Measurements from ENCODE around the gene FIGN.
A peak's percentile ranks its signal among the peaks of the same experiment; 100 is the strongest.

FIGN gene

DNA sequence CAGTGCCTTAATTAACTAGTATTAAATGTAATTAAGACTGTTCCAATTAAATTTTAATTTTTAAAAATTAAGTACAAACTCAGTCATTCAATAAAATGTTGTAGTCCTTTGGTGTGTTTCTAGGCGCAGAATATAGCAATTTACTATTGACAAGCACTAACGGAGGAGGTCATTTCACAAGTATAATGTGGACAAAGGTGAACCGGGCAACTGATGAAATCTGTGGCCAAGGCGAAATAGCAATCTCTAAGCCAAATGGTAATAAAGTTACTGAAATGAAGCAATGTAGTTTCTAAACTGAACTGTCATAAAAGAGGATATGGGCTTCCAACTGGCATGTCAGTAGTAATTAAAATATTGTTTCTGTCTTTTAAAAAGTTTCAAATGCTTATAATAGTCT lies 27.5 kb downstream of the FIGN start:
- DNase-seq (ENCODE audit: low read depth): no peak

DNA sequence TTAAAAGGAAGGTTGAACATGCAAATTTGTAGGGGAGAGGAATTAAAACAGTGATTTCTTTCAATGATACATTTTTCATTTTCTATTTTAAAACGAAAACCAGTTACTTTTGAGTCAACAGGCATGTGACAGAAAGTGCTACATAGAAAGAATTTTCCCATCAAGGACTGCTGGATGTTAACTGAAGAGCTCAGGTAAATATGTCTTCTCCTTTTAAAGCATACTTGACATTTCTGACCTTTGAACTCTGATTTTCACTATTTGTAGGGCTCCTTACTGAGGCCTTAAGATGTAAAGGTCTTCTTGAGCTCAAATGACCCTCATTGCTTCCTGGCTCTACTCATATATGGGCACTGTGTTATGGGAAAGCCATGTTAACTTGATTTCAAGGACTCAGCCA lies 32.4 kb downstream of the FIGN start:
- DNase-seq (ENCODE audit: low read depth): no peak

DNA sequence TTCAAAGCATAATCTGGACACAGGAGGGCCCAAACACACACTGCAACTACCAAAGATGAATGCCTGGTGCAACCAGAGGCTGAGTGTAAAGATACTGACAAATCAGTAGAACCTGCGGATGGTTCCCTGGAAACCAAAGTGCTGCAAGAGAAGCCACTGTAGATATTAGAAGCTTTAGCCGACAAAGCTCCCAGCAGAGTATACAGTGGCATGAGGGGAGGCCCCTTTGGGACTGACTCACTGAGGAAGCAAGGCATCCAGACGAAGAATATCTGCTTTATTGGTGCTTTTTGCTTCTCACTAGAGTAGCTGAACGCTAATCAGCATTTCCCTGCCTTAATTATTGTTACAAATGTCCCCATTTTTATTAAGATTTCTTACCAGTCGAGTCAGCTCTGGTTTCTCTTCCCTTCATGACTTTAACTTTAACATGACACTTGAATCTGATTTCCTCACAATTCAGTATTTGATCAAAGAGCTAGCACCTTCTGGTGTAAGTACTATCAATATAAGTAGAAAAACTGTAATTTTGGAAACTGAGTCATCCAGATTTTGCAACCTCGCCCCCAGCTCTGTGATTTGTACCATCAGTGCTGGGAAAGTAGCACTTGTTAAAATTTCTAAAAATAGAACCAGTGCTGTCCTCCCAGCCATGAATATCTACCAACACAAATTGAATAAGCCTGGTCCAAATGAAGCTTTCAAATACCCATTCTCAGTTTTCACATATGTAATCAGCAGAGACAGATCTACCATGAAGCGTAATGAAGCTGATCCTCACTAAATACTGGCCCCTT lies 34.2 kb downstream of the FIGN start:
- no peak for DNase-seq (ENCODE audit: low read depth)

DNA sequence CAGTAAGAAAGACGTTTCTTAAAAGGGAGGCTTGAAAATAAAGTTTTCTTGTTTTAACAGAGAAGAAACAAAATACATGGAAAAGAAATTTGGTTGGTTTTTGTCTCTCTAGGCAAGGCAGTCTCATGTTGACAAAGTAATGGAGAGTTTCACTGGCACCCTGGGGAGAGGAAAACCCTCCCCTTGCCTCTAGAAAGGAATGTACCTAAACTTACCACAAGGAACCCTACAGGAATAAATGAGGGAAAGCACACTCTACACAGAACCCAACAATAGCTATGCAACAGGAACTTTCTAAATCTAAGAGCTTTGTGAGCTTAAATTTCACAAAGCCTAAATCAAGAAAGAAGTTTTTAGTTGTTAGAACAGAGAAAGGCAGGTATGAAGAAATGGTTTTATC lies 37.0 kb downstream of the FIGN start:
- peak; percentile 13 for DNase-seq (ENCODE audit: low read depth)

DNA sequence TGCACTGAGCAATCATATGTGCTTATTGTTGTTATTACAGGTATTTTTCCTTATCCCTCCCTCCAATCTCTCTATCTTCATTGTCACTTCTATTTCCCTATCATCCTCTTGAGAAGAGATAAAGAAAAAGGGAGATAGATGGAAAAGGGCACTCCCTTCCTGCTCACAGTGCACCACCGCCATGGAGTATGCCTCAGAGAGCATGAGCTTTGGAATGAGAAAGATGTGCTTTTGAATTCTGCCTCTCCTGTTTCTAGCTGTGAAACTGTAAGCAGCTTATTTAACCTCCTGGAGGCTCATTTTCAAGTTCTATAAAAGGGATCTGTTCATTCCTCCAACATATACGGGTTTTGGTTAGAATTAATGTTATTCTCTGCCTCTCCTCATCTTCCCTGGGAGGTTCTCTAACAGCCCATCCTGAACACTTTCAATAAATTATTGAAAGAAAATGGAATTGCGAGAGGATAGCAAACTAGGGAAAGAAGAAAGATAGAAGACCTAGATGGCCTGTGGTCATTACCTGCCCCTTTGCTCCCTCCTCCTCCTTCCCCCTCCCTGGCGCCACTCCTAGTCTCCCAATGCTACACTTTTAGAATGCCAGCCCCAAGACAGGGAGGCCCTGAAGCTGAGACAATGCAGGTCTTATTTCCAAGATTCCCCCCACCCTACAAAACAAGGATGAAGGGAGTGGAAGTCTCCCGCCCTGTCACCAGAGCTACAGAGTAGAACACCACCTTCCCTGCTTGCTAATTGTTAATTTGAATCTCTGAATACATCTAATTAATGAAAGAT lies 37.8 kb downstream of the FIGN start:
- no peak for DNase-seq (ENCODE audit: low read depth)

DNA sequence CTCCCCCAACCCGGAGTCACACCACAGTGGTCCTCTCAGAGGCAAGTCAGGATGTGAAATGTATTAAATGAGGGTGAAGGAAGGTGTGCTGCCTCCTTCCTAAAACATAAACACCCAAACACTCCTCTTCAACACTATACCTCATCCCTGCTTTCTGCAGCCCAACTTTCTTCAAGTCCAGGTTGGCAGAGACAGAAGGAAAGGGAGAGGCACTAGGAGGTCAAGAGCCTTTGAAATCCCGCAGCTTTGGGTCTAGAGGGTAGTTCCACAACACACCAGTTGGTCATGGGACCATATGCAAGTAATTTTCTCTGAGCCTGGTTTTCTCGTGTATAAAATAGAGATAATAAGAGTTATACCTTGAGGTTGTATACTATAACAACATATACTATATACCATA lies 38.4 kb downstream of the FIGN start:
- no peak for DNase-seq (ENCODE audit: low read depth)

DNA sequence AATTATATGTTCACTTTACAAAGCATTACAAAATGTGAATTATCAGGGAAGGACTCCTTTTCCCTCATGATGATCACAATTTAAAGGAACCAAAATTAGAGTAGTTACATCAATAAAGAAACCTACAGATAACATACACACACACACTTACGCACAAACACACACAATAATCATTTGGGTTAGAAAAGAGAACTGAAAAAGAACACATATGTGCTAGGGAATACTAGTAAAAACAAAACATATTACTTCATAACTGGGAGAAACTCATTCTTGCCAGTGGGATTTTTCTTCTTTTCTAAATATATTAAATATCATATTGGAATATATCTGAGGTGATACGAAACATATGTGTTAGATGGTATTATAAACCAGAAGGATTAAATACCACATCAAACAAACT lies 42.3 kb downstream of the FIGN start:
- DNase-seq (ENCODE audit: low read depth): no peak

DNA sequence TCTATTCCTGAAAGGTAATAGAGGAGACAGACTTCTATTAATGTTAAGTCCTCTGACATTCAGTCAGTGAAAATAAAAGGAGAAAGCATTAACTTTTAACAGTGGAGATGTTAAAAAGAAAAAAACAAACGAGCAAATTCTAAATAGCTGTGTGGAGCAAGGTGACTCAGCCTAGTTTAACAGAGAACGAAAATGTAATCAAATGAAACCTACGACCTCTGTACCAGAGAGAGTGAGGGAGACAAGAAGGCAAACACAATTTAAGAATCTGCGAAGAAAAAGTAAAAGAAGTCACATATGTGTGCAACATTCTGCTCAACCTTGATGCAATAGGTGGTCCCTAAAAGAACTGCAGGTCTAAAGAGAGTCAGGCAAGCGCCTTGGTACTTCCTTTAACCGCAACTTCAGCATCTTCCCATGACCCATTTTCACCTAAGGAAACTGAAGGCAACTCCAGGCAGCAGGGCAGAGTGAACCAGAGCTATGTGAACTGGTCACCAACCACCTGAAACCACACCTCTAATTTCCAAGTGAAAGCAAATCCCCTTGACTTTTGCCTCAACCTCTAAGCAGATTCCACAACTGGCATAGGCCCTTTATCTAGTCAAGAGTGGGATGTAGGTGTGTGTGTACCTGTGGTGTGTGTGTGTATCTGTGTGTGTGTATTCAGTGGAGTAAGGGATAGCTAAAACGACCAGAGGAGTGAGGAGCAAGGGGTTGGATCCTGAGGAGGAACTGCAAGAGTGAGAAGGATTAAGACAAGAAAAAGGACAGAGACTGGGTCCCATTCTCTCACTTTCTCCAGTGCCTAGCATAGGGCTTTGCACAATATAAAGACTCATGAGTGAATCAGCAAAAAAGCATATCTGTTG lies 43.0 kb downstream of the FIGN start:
- DNase-seq (ENCODE audit: low read depth): no peak

DNA sequence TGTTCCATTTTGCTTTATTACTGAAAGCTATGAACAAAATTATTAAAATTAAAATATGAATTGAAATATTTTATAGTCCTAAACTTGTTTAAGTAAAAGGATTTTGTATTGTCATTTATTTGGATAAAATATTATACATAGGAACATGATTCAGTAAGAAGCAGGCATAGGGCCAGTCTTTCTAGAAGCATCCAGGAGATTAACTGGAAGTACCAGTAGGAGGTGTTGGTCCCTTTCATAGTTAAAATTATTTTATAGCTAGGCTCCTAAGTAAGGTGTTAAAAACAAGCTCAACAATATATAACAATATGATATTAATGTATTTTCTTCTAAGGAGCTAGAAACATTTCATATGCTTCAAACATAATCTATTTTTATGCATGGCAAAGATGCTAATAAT lies 43.7 kb downstream of the FIGN start:
- DNase-seq (ENCODE audit: low read depth): no peak

DNA sequence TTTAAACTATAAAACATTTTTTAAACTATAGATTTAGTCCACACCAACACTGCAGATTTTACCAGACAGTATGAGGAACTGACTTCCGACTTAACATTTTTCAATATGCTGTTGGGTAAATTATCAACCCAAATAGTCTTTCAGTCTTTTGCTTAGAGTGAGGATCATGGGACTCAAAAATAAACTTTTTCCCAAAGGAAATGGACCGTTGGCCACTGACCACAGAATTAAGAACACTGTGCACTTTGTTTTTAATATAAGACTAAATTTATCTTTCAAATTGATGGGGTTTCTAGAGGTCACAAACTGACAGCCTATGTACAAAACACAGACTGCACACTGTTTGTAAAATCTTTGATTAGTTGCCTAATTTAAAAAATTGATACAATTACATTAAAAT lies 44.9 kb downstream of the FIGN start:
- DNase-seq (ENCODE audit: low read depth): no peak

DNA sequence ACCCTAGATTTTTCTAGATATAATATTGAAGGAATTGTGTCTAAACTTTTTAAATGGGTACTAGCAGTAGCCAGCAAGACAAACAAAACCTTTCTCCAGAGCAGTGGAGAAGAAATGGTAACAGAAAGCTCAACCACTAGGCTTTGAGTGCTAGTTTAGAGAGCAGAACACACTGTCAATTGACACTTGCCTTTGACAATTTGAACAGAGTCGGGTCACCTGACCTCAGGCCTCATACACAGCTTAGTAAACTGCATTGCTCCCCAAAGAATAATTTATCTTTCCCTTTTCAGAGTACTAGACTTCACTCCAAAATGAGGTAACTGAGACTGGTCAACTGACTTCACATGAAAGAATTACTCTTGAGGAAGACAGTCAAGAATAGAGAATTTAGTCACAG lies 48.6 kb downstream of the FIGN start:
- DNase-seq (ENCODE audit: low read depth): no peak

DNA sequence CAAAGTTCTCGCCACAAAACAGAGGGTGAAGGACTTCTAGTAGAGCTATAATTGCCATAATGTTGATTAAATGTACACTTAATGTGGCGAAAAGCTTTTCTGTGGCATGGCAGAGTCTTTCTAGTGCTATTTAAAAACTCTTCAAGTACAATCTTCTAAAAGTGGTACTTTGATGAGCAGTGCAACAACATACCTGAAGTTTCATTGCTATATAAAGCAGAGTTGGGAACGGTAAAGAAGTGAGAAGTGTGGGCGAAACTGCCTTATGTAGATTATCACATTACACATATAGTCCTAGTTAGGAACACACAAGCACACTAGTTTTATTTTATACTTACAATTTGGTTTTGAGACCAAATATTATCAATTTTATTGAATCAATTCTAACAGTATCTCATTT lies 49.5 kb downstream of the FIGN start:
- no peak for DNase-seq (ENCODE audit: low read depth)

DNA sequence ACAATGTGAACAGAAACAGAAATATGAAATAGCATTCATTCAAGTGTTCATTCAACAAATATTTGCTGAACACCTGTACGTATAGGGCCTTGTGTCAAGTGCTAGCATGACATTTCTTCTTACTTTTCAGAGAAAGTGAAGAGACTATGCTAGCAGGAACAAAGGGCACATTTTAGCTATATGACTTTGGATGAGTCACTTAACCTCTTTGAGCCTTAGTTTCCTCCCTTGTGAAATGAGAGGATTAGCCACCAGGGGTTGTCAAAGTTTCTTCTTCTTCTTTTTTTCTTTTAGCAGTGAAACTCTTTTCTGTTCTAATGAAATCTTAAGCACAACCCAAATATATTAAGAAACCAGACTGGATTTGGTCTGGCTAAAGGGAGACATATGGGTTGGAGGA lies 53.1 kb downstream of the FIGN start:
- no peak for DNase-seq (ENCODE audit: low read depth)

DNA sequence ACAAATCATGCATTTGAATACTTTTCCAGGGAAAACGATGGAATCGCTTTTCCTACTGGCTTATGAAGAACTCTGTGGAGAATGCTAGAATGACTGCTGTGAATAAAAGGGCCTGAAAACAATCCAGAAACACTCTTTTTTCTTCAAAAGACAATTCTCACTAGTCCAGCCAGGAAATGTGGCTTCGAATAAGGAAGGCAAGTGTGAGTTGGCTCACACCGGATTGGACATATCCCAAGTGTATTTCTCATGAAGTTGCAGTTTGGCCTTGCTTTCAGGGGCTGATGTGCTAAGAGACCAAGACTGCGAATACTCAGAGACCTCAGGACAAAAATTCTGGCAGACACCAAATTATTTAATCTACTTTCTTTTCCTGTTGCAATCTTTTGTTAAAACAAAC lies 54.1 kb downstream of the FIGN start:
- DNase-seq (ENCODE audit: low read depth): no peak

DNA sequence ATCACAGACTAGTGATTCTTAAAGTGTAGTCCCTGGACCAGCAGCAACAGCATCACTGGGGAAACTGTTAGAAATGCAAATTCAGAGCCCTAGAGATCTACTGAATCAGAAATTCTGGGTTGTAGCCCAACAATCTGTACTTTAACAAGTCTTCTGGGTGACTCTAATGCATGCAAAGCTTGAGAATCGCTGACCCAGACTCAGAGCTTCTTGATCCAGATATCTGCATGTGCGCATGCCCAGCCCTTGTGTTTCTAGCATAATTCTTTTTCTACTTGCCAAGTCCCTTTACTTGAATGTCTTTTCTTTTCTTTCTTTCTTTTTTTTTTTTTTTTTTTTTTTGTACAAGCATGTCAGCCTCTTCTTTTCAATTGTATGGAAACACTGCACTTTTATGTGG lies 60.4 kb downstream of the FIGN start:
- no peak for DNase-seq (ENCODE audit: low read depth)

DNA sequence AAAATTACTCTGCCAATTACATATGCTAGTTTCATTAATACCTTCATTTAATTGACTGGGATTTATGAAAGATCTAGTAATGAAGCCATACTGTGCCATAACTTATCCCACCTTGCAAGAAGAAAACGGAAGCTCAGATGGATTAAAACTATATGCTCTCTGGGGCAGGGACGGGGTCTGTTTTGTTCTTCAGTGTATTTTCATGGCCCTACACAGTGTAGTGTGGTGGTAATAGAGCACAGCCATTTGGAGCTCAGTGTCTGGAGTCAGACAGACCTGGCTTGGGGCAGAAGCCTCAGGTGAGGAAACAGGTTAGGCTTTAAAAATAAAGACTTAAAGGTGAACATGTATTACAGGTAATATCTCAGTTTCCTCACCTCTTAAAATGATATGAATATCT lies 62.3 kb downstream of the FIGN start:
- DNase-seq (ENCODE audit: low read depth): no peak

DNA sequence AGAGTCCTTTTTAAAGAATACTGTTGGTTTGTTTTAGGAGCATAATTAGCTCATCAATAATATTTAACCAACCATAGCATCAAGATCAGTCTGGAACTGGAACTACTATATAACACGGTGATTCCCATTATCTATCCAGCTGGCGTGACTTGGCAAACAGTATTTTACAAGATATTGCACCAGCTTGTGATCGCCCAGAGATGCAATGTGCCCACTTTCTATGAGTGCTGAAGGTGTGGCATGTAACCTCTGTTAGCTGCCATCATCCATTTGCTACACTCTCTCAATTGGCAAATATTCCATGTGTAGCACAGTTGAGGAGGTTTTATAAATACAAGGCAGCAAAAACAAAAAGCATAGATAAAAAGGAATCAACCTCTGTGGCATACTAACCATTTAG lies 64.9 kb downstream of the FIGN start:
- DNase-seq (ENCODE audit: low read depth): no peak

DNA sequence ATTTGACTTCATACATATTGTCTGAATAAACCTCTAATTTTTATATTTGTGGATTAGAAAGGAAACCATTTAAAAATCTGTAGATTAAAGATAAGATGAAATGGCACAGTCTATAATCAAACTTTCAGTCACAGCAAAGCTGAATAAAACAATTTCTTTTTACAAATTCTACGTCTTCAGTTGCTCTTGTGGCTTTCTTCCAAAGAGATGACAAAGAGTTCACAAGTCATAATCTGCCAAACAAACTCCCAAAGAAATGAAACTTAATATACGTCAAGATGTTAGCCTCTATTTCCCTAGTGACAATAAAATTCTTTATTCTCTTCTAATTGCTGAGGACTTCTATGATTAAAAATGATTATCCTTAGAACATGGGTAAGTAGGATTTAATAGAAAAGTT lies 66.3 kb downstream of the FIGN start:
- DNase-seq (ENCODE audit: low read depth): no peak

DNA sequence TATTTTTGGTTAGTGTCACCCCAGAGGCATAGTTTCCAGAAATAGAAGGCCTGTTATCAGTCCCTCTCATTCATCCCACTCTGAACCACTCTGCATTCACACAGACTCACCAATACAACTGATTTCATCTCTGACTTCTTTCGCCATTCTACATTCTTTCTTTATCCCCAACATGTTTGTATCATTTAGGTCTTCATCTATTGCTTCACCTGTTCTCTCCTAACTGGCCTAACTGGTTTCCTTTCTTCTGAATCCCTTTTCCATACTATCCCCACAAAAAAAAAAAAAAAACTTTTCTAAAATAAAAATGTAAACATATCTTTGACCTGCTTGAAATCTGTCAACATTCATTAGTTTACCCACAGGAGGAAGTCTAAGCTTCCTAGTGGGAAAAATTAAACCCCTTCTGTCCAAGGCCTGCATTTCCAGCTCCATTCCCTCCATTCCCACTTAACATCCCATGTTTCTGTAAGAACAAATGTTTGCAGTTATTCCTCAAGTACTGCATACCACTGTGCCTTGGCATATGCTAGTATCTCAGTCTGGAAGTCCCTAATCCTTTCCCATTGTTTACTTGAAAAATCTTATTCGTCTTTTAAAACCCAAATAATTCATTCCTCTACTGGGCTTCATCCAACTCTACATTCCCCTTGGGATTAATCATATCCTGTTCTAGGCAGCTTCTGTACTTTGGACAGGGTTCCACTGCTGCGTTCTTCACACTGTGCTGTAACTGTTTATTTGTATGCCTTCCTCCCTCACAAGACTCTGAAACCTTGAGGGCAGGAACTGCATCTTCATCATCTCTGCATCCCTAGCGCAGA lies 68.5 kb downstream of the FIGN start:
- peak; percentile 87 for DNase-seq (ENCODE audit: low read depth)

DNA sequence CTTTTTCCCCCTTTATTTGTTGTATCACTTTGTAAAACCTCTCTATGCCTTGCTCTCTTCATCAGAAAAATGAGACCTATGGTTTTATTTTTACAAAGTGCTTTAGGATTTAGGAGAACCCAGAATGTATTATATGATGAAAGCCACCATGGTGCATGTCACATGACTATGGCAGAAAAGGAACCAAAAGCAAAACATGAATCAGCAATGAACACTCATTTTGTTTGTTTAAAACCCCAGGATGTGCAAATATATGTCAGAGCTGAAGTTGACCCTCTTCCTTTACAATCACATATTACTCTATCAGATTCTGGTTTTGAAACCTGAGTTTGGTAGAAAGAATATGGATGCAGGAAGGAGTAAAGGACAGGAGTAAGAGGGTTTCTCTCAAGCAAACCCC lies 70.0 kb downstream of the FIGN start:
- no peak for DNase-seq (ENCODE audit: low read depth)

DNA sequence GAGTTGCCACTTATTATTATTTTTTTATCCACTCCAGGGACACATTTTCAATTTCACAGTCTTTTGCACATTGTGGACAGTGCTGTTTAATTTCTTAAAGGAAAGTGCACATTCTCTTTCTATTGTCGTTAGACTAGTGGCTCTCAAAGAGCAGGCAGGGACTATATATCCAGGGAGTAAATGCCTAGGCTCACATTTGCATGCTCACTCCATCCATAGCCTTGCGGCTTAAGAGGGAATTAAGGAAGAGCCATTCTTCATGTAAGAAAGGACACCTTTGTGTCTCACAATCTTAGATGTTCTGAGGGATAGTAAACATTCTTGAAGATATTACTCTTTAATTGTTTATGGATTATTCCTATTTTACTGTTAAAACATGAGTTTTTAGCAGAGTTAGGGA lies 70.8 kb downstream of the FIGN start:
- DNase-seq (ENCODE audit: low read depth): no peak

DNA sequence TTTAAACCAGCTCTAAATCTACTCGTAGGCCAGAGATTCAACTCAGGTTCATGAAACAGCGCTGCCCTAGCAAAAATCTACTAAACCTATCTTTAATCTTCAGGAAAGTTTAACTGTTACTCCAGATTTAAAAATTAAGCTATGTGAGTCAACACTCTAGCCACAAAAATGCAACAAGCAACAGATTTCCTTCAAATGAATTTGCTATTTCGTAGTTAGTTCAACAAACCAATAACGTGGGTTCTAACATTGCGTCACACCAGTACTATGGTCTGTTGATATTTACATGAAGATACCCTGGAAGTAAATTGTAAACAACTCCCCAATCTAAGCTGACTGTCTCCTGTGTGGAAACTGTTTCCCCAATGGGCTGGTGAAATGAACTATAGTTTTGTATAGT lies 71.2 kb downstream of the FIGN start:
- peak; percentile 72 for DNase-seq (ENCODE audit: low read depth)
